Skeletal muscle tissue (tissue), 4 donors: Measurements from ENCODE around the gene MDH1. TPM values are rescaled to one million over a fixed set of nuclear protein-coding genes. Genes with fewer than 3 reads are reported as not detected.

Experiments
- H3K27ac ChIP-seq: one replicate; pipeline ENCODE4 v1.7.0; 2013; ENCODE audit warnings: mild to moderate bottlenecking, low read depth, low read length, inconsistent platforms
- H3K27me3 ChIP-seq, 3 donors: one replicate each; pipeline ENCODE4 v1.7.0; 2013; ENCODE audit warnings: low read length in 3 of 3; ENCODE audit not compliant: control insufficient read depth in 3 of 3, insufficient read depth in 3 of 3
- H3K36me3 ChIP-seq, 3 donors: one replicate each; pipeline ENCODE4 v1.7.0; 2013; ENCODE audit warnings: low read length in 3 of 3; ENCODE audit not compliant: control insufficient read depth in 3 of 3, insufficient read depth in 3 of 3
- H3K4me1 ChIP-seq, 3 donors: one replicate each; pipeline ENCODE4 v1.7.0; 2013; ENCODE audit warnings: low read length in 3 of 3, mild to moderate bottlenecking in 3 of 3; ENCODE audit not compliant: control insufficient read depth in 3 of 3, insufficient read depth in 3 of 3
- H3K4me3 ChIP-seq, 3 donors: one replicate each; pipeline ENCODE4 v1.7.0; 2013; ENCODE audit warnings: low read length in 3 of 3
- H3K9ac ChIP-seq, 3 donors: one replicate each; pipeline ENCODE4 v1.7.0; 2013; ENCODE audit warnings: low read length in 3 of 3, mild to moderate bottlenecking in 3 of 3, moderate library complexity in 2 of 3, low read depth in 1 of 3
- H3K9me3 ChIP-seq, 3 donors: one replicate each; pipeline ENCODE4 v1.7.0; 2013; ENCODE audit warnings: low read length in 3 of 3; ENCODE audit not compliant: control insufficient read depth in 3 of 3
- total RNA-seq: library from RNA; depleted of rRNA; stranded (reverse); fragments of >200 nt; gene quantifications from one replicate; pipeline ENCODE4 v1.2.3, GENCODE V29; 2014
- donor health status: Osteomylitis.

Gene MDH1
- total RNA-seq, 1 donor from 2014 or later, result 232 TPM

DNA sequence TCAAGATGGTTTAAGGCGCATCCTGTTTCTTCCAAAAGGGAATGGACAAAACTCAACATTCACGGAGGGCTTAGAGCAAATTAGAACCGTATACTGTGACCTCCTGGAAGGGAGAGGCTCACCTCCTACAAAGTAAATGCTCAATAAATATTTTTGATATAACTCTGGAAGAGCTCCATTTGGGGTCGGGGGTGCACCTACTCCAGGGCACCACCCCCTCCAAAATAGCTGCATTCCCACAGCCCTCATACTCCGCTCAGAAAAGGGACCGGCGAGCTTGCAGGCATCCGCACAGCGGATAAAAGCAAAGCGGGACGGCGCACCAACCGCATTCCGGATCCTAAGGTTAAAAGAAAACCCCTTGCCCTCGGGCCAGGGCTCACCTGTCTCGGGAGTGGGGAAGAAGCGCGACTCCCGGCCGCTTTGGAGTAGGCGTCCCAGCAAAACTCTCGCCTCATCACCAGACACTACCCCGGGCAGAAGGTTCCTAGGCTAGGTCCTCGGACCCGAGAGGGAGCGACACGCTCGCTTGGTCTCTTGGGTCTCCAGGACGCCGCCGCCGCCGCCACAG, 864 bp upstream of the MDH1 start:
- Histone ChIP-seq H3K4me1 (peaks cover 6 to 30% (median 21%) of the 10 kb centered on the region in 3 donors), H3K36me3 (peaks cover 0 to 1% (median 0%) of the 10 kb centered on the region in 3 donors), H3K9me3 (no peaks in the 10 kb centered on the region), H3K9ac (peak overlapping the region; percentile 66 to 95 (median 70)), H3K27ac (peak overlapping the region; percentile 85), H3K4me3 (peak overlapping the region; percentile 83 to 98 (median 90)), H3K27me3 (no peaks in the 10 kb centered on the region)

DNA sequence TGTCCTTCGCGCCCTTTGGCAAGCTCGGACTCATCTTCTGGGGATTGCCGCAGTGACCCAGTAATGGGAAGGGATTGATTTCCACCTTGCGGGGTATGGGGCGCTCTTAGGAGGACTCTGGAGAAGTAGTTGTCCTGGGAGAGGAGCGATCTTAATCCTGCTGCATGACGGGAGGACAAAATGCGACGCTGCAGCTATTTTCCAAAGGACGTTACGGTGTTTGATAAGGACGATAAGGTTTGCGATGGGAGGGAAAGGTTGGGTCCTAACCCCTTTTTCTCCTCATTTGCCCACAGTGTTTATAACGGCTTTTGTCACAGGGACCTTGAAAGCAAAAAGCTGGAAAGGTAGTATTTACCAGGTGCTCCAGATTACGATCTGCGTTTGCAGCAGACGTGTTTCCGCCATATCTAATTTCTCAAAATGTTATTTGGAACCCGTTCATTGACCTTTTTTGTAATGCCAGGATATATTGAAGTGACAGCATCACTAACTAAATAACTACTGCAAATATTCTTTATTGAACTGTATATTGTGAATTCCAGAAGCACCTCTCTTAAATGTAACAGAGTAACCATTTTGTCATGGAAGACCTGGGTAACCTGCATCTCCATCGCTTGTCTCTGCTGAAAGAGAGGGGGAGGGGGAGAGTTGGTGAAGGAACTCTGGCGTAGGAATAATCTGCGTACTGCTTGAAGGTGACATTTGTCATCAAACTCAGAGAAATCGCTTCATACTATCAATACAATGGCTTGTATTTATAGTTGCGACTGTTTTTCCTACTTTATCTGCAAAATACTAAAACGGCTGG, 590 bp downstream of the MDH1 start:
- Histone ChIP-seq H3K4me1 (peaks cover 16 to 30% (median 23%) of the 10 kb centered on the region in 3 donors), H3K9me3 (no peaks in the 10 kb centered on the region), H3K9ac (peak overlapping the region; percentile 87 to 95 (median 95)), H3K36me3 (peaks cover 0 to 10% (median 3%) of the 10 kb centered on the region in 3 donors), H3K27me3 (no peaks in the 10 kb centered on the region), H3K27ac (peak overlapping the region; percentile 85), H3K4me3 (peak overlapping the region; percentile 83 to 98 (median 90))

DNA sequence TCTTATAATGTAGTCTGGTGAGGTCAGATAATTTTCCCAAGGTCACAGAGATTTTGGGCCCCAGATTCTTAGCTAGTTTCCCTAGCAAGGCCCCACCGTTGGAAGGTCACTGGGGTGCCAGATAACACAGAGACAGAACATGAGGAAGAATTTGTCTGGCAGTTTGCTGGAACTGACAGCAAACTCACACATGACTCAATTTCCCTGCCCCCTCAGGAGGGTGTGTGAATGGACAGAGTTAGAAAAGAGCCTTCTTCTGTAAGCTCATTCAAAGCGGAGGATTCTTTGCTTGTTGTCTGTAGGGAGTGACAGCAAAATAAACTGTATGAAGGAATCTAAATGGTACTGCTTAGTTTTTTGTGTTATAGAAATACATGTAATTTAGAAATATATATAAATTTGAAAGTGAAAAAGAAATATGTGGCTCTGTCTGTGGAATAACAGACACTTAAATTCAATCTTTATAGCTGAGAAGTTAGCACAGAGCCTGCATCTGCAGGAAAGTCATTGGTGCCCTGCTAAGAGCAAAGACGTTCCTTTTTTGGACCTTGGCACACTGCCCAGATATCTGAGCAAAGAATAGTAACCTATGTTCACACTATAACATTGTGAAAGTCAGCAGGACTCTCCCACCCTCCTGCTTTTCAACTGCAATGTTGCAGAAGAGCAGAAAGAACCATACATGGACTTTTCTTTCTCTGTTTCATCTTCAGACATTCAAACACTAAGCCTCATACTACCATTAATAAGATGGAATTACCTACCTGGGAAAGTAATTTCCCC, 2.1 kb downstream of the MDH1 start:
- Histone ChIP-seq H3K27ac (peak overlapping the region; percentile 85), H3K4me1 (peaks cover 16 to 30% (median 23%) of the 10 kb centered on the region in 3 donors), H3K36me3 (peaks cover 3 to 24% (median 17%) of the 10 kb centered on the region in 3 donors)

DNA sequence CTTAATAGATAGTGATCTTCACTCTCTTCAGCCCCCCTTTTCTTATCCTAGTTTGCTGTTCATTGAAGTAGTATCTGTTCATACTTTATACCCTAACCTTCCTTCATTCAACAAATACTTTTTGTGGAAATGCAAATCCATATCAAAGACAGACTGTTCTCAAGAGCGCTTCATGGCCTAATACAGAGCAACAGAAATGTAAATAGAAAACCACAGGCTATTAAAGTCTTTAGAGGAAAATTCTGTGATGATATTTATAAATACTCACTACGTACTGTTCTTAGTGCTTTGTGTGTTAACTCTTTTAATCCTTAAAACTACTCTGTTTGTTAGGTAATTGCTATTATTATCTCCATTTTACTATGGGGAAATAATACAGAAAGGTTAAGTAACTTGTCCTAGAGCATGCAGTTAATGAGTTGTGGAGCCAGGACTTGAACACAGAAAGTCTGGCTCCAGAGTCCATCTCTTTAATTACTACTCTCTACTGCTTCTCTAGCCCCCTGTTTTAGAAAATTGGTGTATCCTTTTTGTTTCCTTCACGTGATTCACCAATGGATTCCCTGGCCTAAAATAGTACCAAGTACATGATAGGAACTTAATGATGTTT, 2.9 kb downstream of the MDH1 start:
- H3K9me3 ChIP-seq, result no peaks in the 10 kb centered on the region
- peak overlapping the region in 2 of 3 donors; percentile 6 to 14 for H3K4me3 ChIP-seq
- H3K27ac ChIP-seq, result peak overlapping the region; percentile 59
- H3K27me3 ChIP-seq, result no peaks in the 10 kb centered on the region
- H3K4me1 ChIP-seq, result peaks cover 16 to 30% (median 23%) of the 10 kb centered on the region in 3 donors
- H3K36me3 ChIP-seq, result peaks cover 3 to 31% (median 24%) of the 10 kb centered on the region in 3 donors
- H3K9ac ChIP-seq, result peak overlapping the region in 1 of 3 donors; percentile 95

More for the DNA sequence above, 2.1 kb downstream of the MDH1 start:
- H3K9me3 ChIP-seq, result no peaks in the 10 kb centered on the region
- peak overlapping the region; percentile 24 to 95 (median 87) for H3K9ac ChIP-seq
- H3K4me3 ChIP-seq, result peak overlapping the region; percentile 83 to 98 (median 90)
- H3K27me3 ChIP-seq, result no peaks in the 10 kb centered on the region

DNA sequence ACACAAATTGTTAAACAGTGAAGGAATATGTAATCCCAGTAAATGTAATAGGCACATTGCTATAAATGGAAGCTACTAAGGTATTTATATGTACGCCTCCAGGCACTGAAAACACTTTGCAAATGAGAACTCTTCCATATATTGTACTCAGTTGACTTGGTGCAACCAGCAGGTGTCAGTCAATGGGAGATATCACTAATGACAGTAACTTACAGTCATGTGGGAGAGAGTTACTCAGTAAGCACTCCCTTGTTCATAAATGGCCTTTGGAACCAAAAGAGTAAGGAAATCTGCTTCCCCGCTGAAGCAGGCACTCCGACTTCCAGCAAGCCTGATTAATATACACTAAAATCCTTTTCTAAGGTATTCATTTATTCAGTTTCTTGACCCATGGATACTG, 5.9 kb downstream of the MDH1 start:
- H3K36me3 ChIP-seq, result peaks cover 9 to 43% (median 27%) of the 10 kb centered on the region in 3 donors
- no peaks in the 10 kb centered on the region for H3K27me3 ChIP-seq
- H3K9me3 ChIP-seq, result no peaks in the 10 kb centered on the region
- H3K4me3 ChIP-seq, result no peak overlapping the region
- H3K4me1 ChIP-seq, result peaks cover 13 to 19% (median 13%) of the 10 kb centered on the region in 3 donors
- no peak overlapping the region for H3K9ac ChIP-seq
- no peak overlapping the region for H3K27ac ChIP-seq

DNA sequence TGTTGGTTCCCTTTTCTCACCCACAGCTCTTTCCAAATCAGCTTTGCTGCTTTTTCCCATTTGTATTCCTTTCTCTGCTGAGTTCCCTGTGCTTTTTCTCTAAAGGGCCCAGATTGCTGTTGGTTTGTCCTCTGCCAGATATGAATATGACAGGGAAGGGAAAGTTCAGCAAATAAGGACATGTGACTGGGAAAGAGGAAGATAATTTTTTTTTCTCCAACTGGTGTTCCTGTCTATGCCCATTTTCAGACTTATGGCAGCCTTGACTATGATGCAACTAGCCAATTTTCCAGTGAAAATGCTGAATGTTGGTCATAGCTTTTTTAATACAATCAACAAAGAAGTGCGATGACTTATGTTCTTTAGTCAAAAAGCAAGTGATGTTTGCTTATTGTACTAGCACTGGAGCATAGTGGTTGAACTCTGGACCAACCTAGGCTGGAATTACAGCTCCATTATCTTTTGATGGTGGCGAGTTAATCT, 7.7 kb downstream of the MDH1 start:
- Histone ChIP-seq H3K9ac (no peak overlapping the region), H3K27me3 (no peaks in the 10 kb centered on the region), H3K27ac (no peak overlapping the region), H3K36me3 (peaks cover 22 to 53% (median 44%) of the 10 kb centered on the region in 3 donors), H3K4me1 (peaks cover 1 to 10% (median 2%) of the 10 kb centered on the region in 3 donors), H3K4me3 (no peak overlapping the region), H3K9me3 (no peaks in the 10 kb centered on the region)

DNA sequence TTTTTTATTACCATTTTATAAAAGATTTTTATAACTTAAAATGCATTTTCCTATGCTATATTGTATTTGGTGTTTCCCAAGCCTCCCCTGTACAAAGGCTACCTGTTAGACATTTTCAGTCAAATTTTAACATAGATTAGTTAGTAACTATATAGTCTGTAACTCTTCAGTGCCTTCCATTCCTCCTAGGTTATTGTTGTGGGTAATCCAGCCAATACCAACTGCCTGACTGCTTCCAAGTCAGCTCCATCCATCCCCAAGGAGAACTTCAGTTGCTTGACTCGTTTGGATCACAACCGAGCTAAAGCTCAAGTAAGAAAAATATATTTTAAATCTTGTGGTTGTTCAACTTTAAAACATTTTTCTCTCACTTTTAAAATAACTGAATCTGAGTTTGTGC, 10.2 kb downstream of the MDH1 start:
- peaks cover 27 to 61% (median 47%) of the 10 kb centered on the region in 3 donors for H3K36me3 ChIP-seq
- no peak overlapping the region for H3K9ac ChIP-seq
- H3K27me3 ChIP-seq, result no peaks in the 10 kb centered on the region
- H3K9me3 ChIP-seq, result no peaks in the 10 kb centered on the region
- peaks cover 0 to 2% (median 0%) of the 10 kb centered on the region in 3 donors for H3K4me1 ChIP-seq
- H3K4me3 ChIP-seq, result no peak overlapping the region
- H3K27ac ChIP-seq, result no peak overlapping the region

DNA sequence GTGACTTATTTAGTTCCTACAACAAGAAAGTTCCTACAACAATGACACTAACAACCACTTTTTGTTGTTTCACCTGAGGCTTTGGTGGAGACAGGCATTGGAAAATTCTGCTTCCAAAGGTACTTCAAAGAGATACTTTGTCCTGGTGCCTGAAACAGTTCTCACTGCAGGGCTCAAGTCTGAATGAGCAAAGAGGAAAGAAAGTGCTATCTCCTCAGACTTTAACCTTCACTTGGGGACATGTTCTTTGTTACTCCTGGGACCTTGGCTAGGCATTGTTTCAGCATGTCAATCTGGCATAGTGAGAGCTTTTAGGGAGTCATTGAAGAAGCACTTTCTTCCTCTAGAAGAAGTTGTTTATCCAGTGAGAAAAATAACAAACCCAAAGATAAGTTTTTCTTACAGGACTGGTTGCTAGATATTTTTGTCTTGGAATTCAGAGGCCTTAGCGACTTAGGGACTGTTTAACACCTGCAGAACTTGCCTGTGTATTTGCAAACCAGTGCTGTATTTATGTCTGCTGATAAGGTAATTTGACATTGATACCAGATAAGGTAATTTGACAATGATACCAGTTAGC, 12.2 kb downstream of the MDH1 start:
- no peaks in the 10 kb centered on the region for H3K4me1 ChIP-seq
- H3K27me3 ChIP-seq, result no peaks in the 10 kb centered on the region
- no peak overlapping the region for H3K9ac ChIP-seq
- H3K9me3 ChIP-seq, result no peaks in the 10 kb centered on the region
- no peak overlapping the region for H3K27ac ChIP-seq
- peaks cover 42 to 60% (median 49%) of the 10 kb centered on the region in 3 donors for H3K36me3 ChIP-seq
- no peak overlapping the region for H3K4me3 ChIP-seq

DNA sequence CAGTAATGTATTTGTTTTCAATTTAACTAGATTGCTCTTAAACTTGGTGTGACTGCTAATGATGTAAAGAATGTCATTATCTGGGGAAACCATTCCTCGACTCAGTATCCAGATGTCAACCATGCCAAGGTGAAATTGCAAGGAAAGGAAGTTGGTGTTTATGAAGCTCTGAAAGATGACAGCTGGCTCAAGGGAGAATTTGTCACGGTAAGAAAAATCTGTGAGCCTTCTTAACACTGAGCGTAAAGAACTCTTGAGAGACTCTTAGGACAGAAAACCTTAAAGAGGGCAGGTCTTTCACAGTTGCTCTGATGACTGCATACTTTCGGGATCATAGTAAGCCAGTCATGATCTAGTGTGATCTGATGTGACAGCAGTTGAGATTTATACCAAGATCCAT, 15.9 kb downstream of the MDH1 start:
- H3K9me3 ChIP-seq, result no peaks in the 10 kb centered on the region
- no peak overlapping the region for H3K27ac ChIP-seq
- H3K4me3 ChIP-seq, result no peak overlapping the region
- peaks cover 48 to 55% (median 53%) of the 10 kb centered on the region in 3 donors for H3K36me3 ChIP-seq
- no peaks in the 10 kb centered on the region for H3K4me1 ChIP-seq
- H3K27me3 ChIP-seq, result no peaks in the 10 kb centered on the region
- no peak overlapping the region for H3K9ac ChIP-seq
